Mesangial cell (primary cell): ENCODE results near the gene ZSCAN30. TPM values are rescaled to one million over a fixed set of nuclear protein-coding genes. Genes with fewer than 3 reads are reported as not detected.

ENCODE experiments used
- total RNA-seq: library from RNA; depleted of rRNA; stranded (reverse); fragments of >200 nt; gene quantifications from 2 replicates; pipeline ENCODE4 v1.2.3, GENCODE V29; 2015

The ZSCAN30 gene
- 5.4 and 11.7 TPM in 2 replicates for total RNA-seq

DNA sequence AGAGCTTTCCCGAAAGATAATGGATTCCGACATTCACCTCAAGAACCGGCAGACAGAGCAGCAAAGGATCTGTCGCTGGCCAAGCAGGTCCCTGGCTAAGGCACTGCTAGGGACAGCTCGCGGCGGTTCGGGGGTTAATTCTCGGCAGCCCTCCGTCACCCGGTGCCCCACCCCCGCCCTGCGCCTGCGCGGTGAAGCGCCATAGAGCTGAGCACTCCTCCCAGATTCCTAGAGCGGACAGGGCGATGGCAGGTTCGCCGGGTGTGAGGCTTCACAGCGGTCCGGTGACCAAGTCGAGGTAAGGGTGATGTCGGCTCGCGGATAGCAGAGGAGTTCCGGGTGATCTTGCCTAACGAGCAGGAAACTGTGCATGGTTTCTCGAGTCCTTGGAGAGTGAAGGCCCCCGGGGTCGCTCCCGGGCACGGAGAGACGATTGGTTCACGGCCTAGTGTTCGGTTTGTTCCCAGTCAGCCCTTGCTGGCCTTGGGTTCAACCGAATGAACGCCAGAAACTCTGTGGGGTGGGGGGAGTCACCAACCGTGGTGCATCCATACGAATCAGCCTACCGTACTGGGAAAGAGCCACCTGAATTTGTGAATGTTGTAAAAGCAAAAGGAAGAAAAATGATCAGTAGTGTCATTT lies at the start of gene ZSCAN30:
TSS of gene ZSCAN30 (minus strand) at position 136 of the 642 bp plus-strand sequence. CDS start 25,877 bp downstream, outside the sequence.

GRCh38 chr18:35240664-35241447 lies 49.2 kb downstream of the ZSCAN30 start, which contains the start of gene ZNF397:
Gene ZNF397, plus strand, starts transcription at chr18:35241034. Its CDS starts 1,437 bp downstream, at chr18:35242471.

Other genes starting within 250 kb of the ZSCAN30 start
- 9.8 and 10.1 TPM in 2 replicates for gene MAPRE2, start 248.8 kb downstream of the ZSCAN30 start, total RNA-seq
- gene ZNF397, start 49.2 kb downstream of the ZSCAN30 start, total RNA-seq: 4.1 and 6.3 TPM in 2 replicates
- gene ZNF24, start 54.2 kb upstream of the ZSCAN30 start, total RNA-seq: 15.0 TPM in 2 replicates
- 0.33 and 0.89 TPM in 2 replicates for gene ZNF396, start 87.1 kb upstream of the ZSCAN30 start, total RNA-seq
- 3.2 and 7.3 TPM in 2 replicates for gene INO80C, start 207.7 kb upstream of the ZSCAN30 start, total RNA-seq